ENCODE results near the gene AKAP7.
A peak's percentile ranks its signal among the peaks of the same experiment; 100 is the strongest.

Gene AKAP7

GRCh38 chr6:131136021-131136786 lies 937 bp downstream of the AKAP7 start:
- peak overlapping the region; percentile 92 for H3K4me3 ChIP-seq
- H3K27ac ChIP-seq: peak overlapping the region; percentile 86
- DNase-seq (ENCODE audit: low read depth, low spot score): no peak
- peaks cover 13% of the 10 kb centered on the region; the same call in 1 of the 2 replicates for H3K36me3 ChIP-seq (ENCODE audit: insufficient read depth, low read length)
- TF ChIP-seq POLR2AphosphoS5 (IDR thresholded peaks at IDR 0.05; ENCODE audit: borderline replicate concordance, low read depth, low read length) (no peak), EZH2 (IDR thresholded peaks at IDR 0.05) (no peak), FOXP2 (optimal IDR thresholded peaks at IDR 0.05; ENCODE audit: control extremely low read depth, extremely low read length, insufficient read depth) (no peak)
- H3K9me3 ChIP-seq (ENCODE audit: low read depth, low read length): no peaks in the 10 kb centered on the region
- peak overlapping the region; percentile 76 for H3K9ac ChIP-seq (ENCODE audit: insufficient read length)

DNA sequence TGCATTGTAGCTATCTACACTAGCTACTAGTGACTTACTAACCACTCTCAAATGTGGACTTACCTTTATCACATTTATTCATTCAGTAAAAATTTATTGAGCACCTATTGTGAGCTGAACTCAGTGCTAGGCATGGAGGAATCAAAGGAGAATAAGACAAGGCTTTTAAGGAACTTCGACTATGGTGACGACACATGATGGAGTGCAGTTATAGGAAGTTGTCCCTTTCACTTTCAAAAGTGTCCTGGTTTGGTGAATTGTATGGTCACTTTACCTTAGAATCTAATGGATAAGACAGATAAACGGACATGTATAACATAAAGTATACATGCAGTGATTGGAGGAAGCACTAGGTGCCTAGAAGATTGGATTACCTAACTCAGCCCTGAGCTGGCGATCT lies 4.3 kb downstream of the AKAP7 start:
- no peak overlapping the region for H3K9ac ChIP-seq (ENCODE audit: insufficient read length)
- H3K4me3 ChIP-seq: no peak overlapping the region
- no peak for DNase-seq (ENCODE audit: low read depth, low spot score)
- H3K27ac ChIP-seq: no peak overlapping the region
- H3K9me3 ChIP-seq (ENCODE audit: low read depth, low read length): no peaks in the 10 kb centered on the region
- peaks cover 33% of the 10 kb centered on the region for H3K36me3 ChIP-seq (ENCODE audit: insufficient read depth, low read length)
- TF ChIP-seq FOXP2 (optimal IDR thresholded peaks at IDR 0.05; ENCODE audit: control extremely low read depth, extremely low read length, insufficient read depth) (no peak), POLR2AphosphoS5 (IDR thresholded peaks at IDR 0.05; ENCODE audit: borderline replicate concordance, low read depth, low read length) (no peak), EZH2 (IDR thresholded peaks at IDR 0.05) (no peak)

DNA sequence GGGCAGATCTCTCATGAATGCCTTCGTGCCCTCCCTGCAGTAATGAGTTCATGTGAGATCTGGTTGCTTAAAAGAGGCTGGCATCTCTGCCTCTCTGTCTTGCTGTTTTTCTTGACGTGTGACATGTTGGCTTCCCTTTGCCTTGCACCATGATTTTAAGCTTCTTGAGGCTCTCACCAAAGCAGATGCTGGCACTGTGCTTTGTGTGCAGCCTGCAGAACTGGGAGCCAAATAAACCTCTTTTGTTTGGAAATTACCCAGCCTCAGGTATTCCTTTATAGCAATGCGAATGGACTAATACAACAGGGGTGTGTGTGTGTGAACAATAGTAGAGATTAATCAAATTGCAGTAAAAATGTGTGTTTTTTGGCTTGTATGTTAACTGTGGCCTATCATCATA lies 8.1 kb downstream of the AKAP7 start:
- H3K4me3 ChIP-seq: no peak overlapping the region
- peaks cover 40% of the 10 kb centered on the region for H3K36me3 ChIP-seq (ENCODE audit: insufficient read depth, low read length)
- H3K9ac ChIP-seq (ENCODE audit: insufficient read length): no peak overlapping the region
- no peaks in the 10 kb centered on the region for H3K9me3 ChIP-seq (ENCODE audit: low read depth, low read length)
- DNase-seq (ENCODE audit: low read depth, low spot score): no peak
- TF ChIP-seq POLR2AphosphoS5 (IDR thresholded peaks at IDR 0.05; ENCODE audit: borderline replicate concordance, low read depth, low read length): no peak
- no peak for TF ChIP-seq EZH2 (IDR thresholded peaks at IDR 0.05)
- TF ChIP-seq FOXP2 (optimal IDR thresholded peaks at IDR 0.05; ENCODE audit: control extremely low read depth, extremely low read length, insufficient read depth): no peak
- H3K27ac ChIP-seq: no peak overlapping the region

GRCh38 chr6:131146865-131147264 lies 11.6 kb downstream of the AKAP7 start:
- no peak overlapping the region for H3K9ac ChIP-seq (ENCODE audit: insufficient read length)
- TF ChIP-seq EZH2 (IDR thresholded peaks at IDR 0.05) (no peak), POLR2AphosphoS5 (IDR thresholded peaks at IDR 0.05; ENCODE audit: borderline replicate concordance, low read depth, low read length) (no peak), FOXP2 (optimal IDR thresholded peaks at IDR 0.05; ENCODE audit: control extremely low read depth, extremely low read length, insufficient read depth) (no peak)
- DNase-seq (ENCODE audit: low read depth, low spot score): no peak
- no peak overlapping the region for H3K27ac ChIP-seq
- no peaks in the 10 kb centered on the region for H3K9me3 ChIP-seq (ENCODE audit: low read depth, low read length)
- peaks cover 39% of the 10 kb centered on the region for H3K36me3 ChIP-seq (ENCODE audit: insufficient read depth, low read length)
- H3K4me3 ChIP-seq: no peak overlapping the region

DNA sequence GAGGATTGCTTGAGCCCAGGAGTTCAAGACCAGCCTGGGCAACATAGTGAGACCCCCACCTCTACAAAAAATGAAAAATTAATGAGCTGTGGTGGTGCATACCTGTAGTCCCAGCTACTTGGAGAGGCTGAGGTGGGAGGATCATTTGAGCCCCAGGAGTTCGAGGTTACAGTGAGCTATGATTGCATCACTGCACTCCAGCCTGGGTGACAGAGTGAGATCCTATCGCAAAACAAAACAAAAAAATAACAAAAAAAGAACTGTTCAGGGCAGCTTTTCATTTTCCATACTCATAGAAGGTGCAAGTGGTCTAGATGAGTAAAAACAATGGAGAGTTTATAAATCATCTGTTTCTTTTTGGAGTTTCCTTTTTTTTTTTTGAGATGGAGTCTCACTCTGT lies 21.1 kb downstream of the AKAP7 start:
- no peak overlapping the region for H3K27ac ChIP-seq
- no peaks in the 10 kb centered on the region for H3K9me3 ChIP-seq (ENCODE audit: low read depth, low read length)
- H3K9ac ChIP-seq (ENCODE audit: insufficient read length): no peak overlapping the region
- H3K36me3 ChIP-seq (ENCODE audit: insufficient read depth, low read length): peaks cover 6% of the 10 kb centered on the region
- no peak overlapping the region for H3K4me3 ChIP-seq
- no peak for DNase-seq (ENCODE audit: low read depth, low spot score)
- TF ChIP-seq EZH2 (IDR thresholded peaks at IDR 0.05) (no peak), POLR2AphosphoS5 (IDR thresholded peaks at IDR 0.05; ENCODE audit: borderline replicate concordance, low read depth, low read length) (no peak), FOXP2 (optimal IDR thresholded peaks at IDR 0.05; ENCODE audit: control extremely low read depth, extremely low read length, insufficient read depth) (no peak)

GRCh38 chr6:131159578-131159977 lies 24.3 kb downstream of the AKAP7 start:
- Histone ChIP-seq H3K36me3 (ENCODE audit: insufficient read depth, low read length) (peaks cover 11% of the 10 kb centered on the region), H3K4me3 (no peak overlapping the region), H3K9me3 (ENCODE audit: low read depth, low read length) (no peaks in the 10 kb centered on the region), H3K27ac (no peak overlapping the region; the same call in 1 of the 2 replicates), H3K9ac (ENCODE audit: insufficient read length) (peak overlapping the region; percentile 22)
- no peak for DNase-seq (ENCODE audit: low read depth, low spot score)
- no peak for TF ChIP-seq FOXP2 (optimal IDR thresholded peaks at IDR 0.05; ENCODE audit: control extremely low read depth, extremely low read length, insufficient read depth)
- TF ChIP-seq EZH2 (IDR thresholded peaks at IDR 0.05): no peak
- TF ChIP-seq POLR2AphosphoS5 (IDR thresholded peaks at IDR 0.05; ENCODE audit: borderline replicate concordance, low read depth, low read length): no peak

GRCh38 chr6:131160254-131160758 lies 25.0 kb downstream of the AKAP7 start:
- TF ChIP-seq EZH2 (IDR thresholded peaks at IDR 0.05) (no peak), POLR2AphosphoS5 (IDR thresholded peaks at IDR 0.05; ENCODE audit: borderline replicate concordance, low read depth, low read length) (no peak), FOXP2 (optimal IDR thresholded peaks at IDR 0.05; ENCODE audit: control extremely low read depth, extremely low read length, insufficient read depth) (no peak)
- Histone ChIP-seq H3K36me3 (ENCODE audit: insufficient read depth, low read length) (peaks cover 16% of the 10 kb centered on the region), H3K27ac (no peak overlapping the region), H3K9me3 (ENCODE audit: low read depth, low read length) (no peaks in the 10 kb centered on the region), H3K9ac (ENCODE audit: insufficient read length) (no peak overlapping the region), H3K4me3 (no peak overlapping the region)
- no peak for DNase-seq (ENCODE audit: low read depth, low spot score)

DNA sequence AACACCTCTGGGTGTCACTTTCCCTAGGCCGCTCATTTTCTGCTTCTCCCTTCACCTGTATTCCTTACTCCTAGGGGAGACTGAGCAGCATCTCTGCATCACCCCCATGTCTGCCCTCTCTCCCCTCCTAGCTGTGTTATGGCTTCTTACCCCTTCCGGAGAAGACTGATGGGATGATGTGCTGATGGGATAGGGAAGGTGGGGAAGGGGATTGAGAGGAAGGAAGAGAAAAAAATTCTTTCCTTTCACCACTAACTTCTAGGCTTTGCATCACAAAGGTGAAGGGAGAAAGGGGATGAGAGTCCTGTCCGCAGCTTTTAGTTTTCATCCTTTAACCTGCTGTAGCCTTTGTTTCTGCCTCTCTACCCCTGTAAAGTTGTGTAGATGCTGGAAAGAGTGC lies 26.7 kb downstream of the AKAP7 start:
- Histone ChIP-seq H3K36me3 (ENCODE audit: insufficient read depth, low read length) (peaks cover 24% of the 10 kb centered on the region), H3K27ac (no peak overlapping the region), H3K4me3 (no peak overlapping the region), H3K9ac (ENCODE audit: insufficient read length) (no peak overlapping the region), H3K9me3 (ENCODE audit: low read depth, low read length) (no peaks in the 10 kb centered on the region)
- no peak for DNase-seq (ENCODE audit: low read depth, low spot score)
- TF ChIP-seq EZH2 (IDR thresholded peaks at IDR 0.05) (no peak), POLR2AphosphoS5 (IDR thresholded peaks at IDR 0.05; ENCODE audit: borderline replicate concordance, low read depth, low read length) (no peak), FOXP2 (optimal IDR thresholded peaks at IDR 0.05; ENCODE audit: control extremely low read depth, extremely low read length, insufficient read depth) (no peak)
